GM21360 (cell line): Measurements from ENCODE around the gene CFAP99.

ENCODE experiments used
- ATAC-seq: cut with Tn5 transposase; IDR thresholded peaks from one replicate; pipeline ENCODE4 v1.9.1; 2021; ENCODE audit warnings: mild to moderate bottlenecking, moderate library complexity; ENCODE audit not compliant: unreplicated experiment

The CFAP99 gene

GRCh38 chr4:2409381-2409783 is 9.4 kb upstream of the CFAP99 start:
- no peak for ATAC-seq

DNA sequence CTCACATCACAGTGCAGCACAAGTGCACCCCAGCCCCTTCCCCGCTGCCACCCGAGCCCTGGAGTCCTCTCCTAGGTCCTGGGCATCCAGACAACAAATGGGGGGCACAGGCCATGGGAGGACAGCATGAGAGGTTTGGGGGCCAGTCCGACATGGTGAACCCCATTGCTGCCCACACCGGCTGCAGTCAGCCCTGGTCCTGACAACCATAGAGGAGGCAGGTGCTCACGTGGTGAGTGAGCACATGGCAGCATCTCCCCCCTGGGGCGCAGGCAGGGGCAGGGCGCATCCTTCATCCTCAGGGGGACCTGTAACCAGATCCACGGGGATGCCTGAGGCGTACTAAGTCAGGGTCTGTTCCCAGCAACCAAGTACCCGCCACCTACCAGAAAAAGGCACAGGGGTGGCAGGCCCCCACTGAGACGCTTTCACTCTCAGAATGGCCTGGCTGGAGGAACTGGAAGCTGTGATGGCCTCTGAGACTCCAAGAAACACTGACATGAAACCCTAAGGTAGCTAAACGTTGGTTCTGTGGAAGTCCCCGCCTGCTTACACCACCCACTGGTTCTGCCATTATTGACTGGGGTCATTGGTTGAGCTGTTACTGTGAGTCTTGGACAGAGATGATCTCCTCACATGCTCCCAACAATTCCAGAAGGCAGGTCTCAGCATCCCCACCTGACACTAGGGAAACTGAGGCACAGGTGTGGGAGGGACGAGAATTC is 6.8 kb upstream of the CFAP99 start:
- no peak for ATAC-seq

DNA sequence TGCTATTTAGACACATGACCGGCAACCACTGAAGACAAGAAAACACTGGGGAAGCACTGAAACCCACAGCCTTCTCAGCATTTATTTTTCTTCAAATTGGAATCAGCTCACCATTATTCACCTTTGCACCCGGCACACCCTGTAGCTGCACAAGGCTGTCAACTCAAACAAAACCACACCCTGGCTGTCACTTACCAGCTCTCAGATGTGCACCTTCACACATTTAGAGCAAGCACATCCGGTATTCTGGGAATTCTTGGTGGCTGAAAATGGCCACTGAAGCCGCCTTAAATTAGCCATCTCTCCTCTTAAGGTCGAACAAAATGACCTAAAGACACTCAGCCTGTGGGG is 6.2 kb upstream of the CFAP99 start:
- ATAC-seq, result peak; percentile 28

- ATAC-seq, result peak; percentile 39
These were observed 5.7 kb upstream of the CFAP99 start for GRCh38 chr4:2412885-2413716.

DNA sequence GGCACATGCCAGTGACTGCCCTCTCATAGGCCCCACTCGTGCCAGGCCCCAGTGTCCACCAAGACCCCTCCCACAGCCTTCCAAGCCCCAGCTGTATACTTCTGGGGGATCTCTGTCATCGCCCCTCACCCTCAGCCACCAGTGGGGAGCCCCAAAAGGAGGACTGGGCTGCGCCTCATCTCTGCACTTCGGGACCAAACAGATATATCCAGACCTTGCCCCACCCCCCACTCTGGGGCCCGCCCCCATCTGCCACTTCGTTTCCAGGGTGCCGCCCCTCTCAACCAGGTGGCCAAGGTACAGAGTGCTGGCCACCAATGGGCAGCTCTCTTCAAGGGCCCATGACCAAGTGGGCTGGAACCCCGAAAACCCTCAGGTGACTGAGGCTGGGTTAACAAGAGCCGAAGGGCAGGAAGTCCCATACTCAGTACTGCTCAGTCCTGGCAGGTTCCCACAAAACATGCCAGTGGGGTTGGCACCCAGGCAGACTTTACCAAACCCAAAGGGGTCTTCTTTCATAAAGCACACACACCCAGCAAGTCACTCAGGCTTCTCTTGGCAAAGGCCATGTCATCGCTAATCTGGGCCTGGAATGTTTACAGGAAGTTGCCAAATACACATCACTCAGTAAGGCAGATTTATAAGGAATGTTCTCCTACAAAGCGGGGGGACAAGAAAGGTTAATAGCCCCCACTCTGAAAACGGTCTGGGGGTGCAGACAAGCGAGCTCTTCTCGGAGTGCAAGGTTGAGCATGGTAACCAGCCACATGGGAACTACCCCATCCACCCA is 4.7 kb upstream of the CFAP99 start:
- ATAC-seq, result no peak

DNA sequence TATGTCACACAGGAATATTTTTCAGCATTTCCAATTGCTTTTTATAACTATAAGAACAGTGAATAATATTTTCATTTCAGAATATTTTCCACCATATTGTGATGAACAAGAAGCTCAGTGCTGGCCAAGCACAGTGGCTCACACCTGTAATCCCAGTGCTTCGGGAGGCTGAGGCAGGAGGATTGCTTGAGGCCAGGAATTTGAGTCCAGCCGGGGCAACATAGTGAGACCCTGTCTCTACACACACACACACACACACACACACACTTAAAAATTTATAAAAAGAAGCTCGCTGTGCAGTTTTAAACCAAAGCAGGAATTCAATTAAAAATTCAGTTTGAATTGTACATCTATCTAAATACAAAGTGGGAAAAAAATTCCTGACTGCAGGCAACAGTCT is 3.5 kb upstream of the CFAP99 start:
- no peak for ATAC-seq

- ATAC-seq, result no peak
These were observed 2.7 kb upstream of the CFAP99 start for GRCh38 chr4:2415881-2416563.

GRCh38 chr4:2416564-2417225 is 2.1 kb upstream of the CFAP99 start:
- no peak for ATAC-seq

DNA sequence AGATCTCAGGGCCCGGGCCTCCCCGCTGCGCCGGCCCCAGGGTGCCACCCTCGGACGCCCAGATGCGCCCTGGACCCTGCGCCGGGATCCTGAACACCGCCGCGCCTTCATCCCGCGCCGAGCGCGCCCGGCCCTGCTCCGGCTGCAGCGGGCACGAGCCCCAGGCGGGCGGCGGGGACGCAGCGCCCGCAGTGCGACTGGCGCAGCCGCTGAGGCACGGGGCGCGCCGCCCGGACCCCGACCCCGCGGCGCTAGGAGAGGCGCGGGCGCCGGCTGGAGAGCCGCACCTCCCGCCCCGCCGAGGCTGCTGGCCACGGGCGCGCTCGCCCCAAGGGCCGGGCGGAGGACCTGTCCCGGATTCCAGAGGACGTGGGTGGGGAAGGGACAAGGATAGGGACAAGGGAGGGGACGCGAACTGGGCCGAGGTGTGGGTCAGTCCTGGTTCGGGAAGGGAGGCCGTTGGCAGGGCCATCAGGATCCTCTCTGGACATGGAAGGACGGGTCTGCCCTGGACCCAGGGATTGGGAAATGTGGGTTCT is 1.5 kb upstream of the CFAP99 start:
- no peak for ATAC-seq

- ATAC-seq, result no peak
These were observed 748 bp upstream of the CFAP99 start, which contains the start of gene ZFYVE28 for GRCh38 chr4:2417765-2418649. Gene ZFYVE28, minus strand, starts transcription at chr4:2418645. Its CDS starts 322 bp downstream, at chr4:2418323.

DNA sequence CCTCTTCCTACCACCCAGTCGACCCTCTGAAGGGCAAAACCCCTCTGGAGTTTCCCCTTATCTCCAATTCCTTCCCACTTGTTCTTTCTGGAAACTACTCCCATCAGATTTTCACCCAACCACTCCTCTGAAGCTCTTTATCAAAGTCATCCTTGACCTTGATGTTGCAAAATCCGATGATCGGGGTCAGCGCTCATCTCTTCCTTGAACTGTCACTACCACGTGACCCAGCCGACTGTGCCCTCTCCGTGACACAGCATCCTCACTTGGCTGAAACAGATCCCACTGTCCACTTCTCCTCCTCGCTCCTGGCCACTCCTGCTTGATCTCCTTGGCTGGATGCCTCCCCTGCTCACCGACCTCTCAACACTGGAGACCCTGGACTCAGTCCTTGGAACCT is 1.1 kb downstream of the CFAP99 start:
- no peak for ATAC-seq

- ATAC-seq, result no peak
These were observed 3.2 kb downstream of the CFAP99 start for GRCh38 chr4:2421928-2422327.

DNA sequence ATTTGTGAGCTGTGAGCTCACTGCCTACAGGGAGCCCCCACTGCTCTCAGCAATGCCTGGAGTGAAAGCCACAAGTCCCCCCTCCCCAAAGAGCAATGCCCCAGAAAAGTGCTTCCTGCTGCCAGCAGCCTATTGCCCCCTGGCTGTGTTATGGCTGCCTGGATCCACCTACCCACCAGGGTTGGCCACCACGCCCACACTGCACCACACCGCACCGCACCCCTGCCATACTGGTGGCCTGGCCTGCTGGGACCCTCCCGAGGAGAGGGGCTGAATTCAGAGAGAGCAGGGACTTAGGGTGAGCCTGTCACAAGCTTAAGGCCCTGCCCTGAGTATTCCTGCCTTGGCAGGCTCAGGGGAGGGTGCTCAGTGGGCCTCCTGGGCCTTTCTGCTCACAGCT is 4.3 kb downstream of the CFAP99 start:
- ATAC-seq, result no peak

- ATAC-seq, result no peak
These were observed 4.9 kb downstream of the CFAP99 start for GRCh38 chr4:2423695-2424094.

GRCh38 chr4:2424581-2424980 is 5.8 kb downstream of the CFAP99 start:
- no peak for ATAC-seq

DNA sequence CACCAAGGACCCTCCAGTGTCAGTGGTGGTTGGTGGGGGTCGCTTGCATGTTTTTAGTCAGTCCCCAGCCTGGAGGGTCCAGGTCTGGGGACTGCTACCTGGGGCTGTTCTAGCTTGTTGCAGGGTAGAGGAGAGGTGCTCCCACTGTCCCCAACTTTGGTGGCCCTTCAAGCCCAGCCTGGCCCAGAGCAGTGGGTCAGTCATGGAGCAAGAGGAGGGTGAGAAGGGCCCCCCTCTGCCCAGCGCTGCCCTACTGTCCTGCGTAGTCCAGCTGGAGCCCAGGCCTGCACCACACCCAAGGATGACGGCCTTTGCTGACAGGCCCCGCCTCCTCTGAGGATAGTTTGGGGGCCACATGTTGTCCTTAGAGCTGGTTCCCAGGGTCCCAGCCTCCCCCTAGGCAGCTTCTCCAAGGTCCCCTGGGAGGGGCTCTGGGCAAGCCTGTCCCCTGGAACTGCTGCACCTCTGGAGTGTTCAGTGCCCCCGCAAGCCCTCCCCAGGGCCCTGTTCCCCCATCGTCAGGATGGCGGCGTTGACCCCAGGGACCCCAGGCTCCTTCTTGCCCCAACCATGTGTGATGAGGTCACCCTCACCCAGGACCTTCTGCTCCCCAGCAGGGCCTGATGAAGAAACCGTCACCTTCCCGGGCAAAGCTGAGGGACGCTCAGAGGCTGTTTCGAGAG is 6.8 kb downstream of the CFAP99 start:
- no peak for ATAC-seq

DNA sequence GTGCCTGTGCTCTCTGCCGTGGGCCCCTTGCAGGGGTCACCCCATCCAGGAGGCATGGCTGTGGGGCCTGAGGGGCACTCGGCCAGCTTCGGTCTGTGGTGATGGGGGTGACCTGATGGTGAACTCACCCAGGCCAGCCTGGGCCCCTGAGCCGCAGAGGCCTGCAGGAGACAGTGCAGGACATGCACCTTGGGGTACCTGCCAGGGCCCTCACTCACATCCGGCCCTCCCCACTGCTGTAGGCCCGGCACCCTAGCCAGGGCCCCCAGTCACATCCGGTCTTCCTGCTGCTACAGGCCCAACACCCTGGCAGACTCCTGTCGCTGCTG is 7.3 kb downstream of the CFAP99 start:
- ATAC-seq, result no peak

DNA sequence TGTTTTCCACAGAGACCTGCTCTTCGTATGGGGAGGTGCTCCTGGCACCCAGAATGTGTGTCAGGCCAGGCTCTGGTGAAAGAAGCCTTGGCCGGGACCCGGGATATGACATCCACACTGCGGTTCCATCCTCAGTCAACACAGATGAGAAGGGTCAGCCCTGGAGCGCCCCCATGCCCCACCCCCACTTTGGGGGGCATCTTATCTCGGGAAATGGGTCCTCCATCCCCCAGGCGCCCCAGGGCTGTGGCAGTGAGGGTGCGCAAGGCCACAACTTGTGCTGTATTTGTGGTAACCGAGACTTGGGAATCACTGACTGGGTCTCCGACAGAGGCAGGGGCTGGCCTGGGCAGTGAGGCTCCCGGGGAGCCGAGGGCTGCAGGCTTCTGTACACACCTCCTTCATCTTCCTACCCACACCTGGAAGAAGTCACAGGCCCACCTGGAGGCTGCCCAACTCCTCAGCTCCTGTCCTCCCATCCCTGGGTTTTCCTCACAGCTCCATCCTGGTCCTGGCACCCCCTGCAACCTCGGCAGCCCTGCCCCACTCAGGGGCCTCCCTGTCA is 8.0 kb downstream of the CFAP99 start:
- no peak for ATAC-seq
